Activated CD4-positive, alpha-beta T cell treated with anti-CD3 and anti-CD28 coated beads for 1 hour (primary cell): ENCODE results near the gene DOCK2.
"Not testable (repeated sequence)": the region's sequence is repeated elsewhere in the genome, so short reads cannot be mapped to it uniquely, and the experiment has no call there.

ENCODE experiments used
- DNase-seq: peaks from one replicate; pipeline ENCODE4 v3.0.0-alpha.2; 2020

Gene DOCK2

GRCh38 chr5:169723103-169723831, 86.2 kb downstream of the DOCK2 start:
- no peak for DNase-seq

- no peak for DNase-seq
These were observed 87.4 kb downstream of the DOCK2 start for GRCh38 chr5:169724303-169725087.

- DNase-seq: not testable (repeated sequence)
These were observed 88.6 kb downstream of the DOCK2 start for GRCh38 chr5:169725665-169726064.

GRCh38 chr5:169728418-169728817, 91.3 kb downstream of the DOCK2 start:
- no peak for DNase-seq

- DNase-seq: no peak
These were observed 94.1 kb downstream of the DOCK2 start for GRCh38 chr5:169731221-169731620.

- DNase-seq: no peak
These were observed 95.8 kb downstream of the DOCK2 start for GRCh38 chr5:169732841-169733240.

- no peak for DNase-seq
These were observed 98.8 kb downstream of the DOCK2 start for GRCh38 chr5:169735913-169736312.

- no peak for DNase-seq
These were observed 99.6 kb downstream of the DOCK2 start for GRCh38 chr5:169736653-169737052.

GRCh38 chr5:169740435-169740834, 103.4 kb downstream of the DOCK2 start:
- DNase-seq: no peak

GRCh38 chr5:169742771-169743296, 105.8 kb downstream of the DOCK2 start:
- no peak for DNase-seq

- DNase-seq: no peak
These were observed 107.3 kb downstream of the DOCK2 start for GRCh38 chr5:169744336-169744735.

- no peak for DNase-seq
These were observed 108.5 kb downstream of the DOCK2 start for GRCh38 chr5:169745441-169746146.

GRCh38 chr5:169746147-169746694, 109.1 kb downstream of the DOCK2 start:
- no peak for DNase-seq

- DNase-seq: no peak
These were observed 111.1 kb downstream of the DOCK2 start for GRCh38 chr5:169748174-169748573.

- no peak for DNase-seq
These were observed 112.2 kb downstream of the DOCK2 start for GRCh38 chr5:169749295-169749694.

- no peak for DNase-seq
These were observed 114.4 kb downstream of the DOCK2 start for GRCh38 chr5:169751490-169751889.

- not testable (repeated sequence) for DNase-seq
These were observed 115.5 kb downstream of the DOCK2 start for GRCh38 chr5:169752566-169752965.

GRCh38 chr5:169753795-169754194, 116.7 kb downstream of the DOCK2 start:
- DNase-seq: no peak

- no peak for DNase-seq
These were observed 117.7 kb downstream of the DOCK2 start for GRCh38 chr5:169754737-169755136.

- no peak for DNase-seq
These were observed 119.1 kb downstream of the DOCK2 start for GRCh38 chr5:169756071-169756765.

- DNase-seq: no peak
These were observed 119.9 kb downstream of the DOCK2 start for GRCh38 chr5:169757016-169757415.

GRCh38 chr5:169758886-169759285, 121.8 kb downstream of the DOCK2 start:
- no peak for DNase-seq
